ENCODE results near the gene RBMX.
"Not testable (repeated sequence)": the region's sequence is repeated elsewhere in the genome, so short reads cannot be mapped to it uniquely, and the experiment has no call there.

The RBMX gene

DNA sequence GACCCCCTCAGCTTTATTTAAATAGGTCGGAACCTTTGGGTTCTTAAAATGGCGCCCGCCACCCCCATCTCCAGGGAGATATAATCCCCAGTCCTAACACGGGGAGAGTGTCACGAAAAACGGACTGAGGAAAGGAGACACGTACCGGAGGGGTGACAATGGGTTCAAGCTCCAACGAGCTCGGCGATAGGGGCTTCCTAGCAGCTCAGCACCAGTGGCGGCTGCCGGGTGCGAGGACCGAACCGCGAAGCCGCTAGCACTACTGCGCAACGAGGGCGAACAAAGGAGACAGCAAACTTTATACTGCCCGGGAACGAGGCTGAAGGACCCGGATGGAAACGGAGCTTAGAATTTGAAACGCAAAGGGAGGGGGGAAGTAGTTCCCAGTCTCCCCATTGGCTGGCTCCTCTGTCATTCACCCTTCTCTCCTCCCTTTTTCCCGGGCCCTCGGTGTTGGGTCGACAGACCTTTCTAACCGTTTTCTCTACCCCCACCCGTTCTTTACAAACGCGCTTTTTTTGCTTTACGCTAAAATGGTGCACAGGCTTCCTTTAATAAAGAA is at the start of gene RBMX:
Gene RBMX, minus strand, starts transcription at position 274 of the 562 bp plus-strand sequence. CDS start 1,298 bp downstream, outside the sequence.
- DNase-seq = no peak

DNA sequence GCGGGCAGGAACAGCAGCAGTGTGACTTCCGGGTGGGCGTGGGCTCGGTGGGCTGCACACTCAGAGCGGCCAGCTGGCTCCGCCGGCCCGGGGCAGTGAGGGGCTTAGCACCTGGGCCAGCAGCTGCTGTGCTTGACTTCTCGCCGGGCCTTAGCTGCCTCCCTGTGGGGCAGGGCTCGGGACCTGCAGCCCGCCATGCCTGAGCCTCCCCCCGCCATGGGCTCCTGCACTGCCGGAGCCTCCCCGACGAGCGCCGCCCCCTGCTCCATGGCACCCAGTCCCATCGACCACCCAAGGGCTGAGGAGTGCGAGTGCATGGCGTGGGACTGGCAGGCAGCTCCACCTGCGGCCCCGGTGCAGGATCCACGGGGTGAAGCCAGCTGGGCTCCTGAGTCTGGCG is 40.9 kb upstream of the RBMX start:
- DNase-seq = not testable (repeated sequence)

DNA sequence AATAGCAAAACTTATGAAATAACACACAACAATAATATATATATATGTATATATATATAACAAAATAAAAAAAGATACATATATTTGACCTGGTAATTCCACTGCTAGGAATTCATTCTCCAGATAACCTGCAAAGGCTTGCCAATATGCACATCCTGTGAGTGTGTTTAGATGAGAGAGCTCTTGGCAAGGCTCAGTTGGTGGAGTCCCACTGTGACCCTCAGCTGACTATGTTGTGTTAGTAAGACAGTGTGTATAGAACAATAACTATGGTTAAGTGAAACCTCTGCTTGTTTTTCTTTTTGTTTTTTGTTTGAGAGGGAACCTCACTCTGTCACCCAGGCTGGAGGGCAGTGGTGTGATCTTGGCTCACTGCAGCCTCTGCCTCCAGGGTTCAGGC is 39.5 kb upstream of the RBMX start:
- no peak for DNase-seq

DNA sequence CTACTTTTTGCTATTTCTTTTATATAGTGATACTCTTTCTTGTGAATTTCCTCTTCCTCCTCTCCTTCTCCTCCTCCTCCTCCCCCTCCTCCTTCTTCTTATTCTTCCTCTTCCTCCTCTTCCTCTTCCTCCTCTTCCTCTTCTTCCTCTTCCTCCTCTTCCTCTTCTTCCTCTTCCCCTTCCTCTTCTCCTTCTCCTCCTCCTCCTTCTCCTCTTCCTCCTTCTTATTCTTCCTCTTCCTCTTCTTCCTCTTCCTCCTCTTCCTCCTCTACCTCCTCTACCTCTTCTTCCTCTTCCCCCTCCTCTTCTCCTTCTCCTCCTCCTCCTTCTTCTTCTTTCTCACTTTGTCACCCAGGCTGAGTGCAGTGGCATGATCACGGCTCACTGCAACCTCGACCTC is 36.3 kb upstream of the RBMX start:
- DNase-seq = no peak

DNA sequence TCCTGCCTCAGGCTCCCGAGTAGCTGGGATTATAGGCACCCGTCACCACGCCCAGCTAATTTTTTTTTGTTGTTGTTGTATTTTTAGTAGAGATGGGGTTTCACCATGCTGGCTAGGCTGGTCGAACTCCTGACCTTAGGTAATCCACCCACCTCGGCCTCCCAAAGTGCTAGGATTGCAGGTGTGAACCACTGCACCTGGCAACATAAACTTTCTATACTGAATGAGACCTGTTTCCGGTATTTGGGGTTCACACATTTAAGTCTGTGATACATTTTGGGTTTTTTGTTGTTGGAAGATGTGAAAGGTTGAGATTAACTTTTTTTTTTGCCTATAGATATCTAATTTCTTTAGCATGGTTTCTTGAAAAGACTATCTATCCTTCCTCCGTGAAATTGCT is 31.1 kb upstream of the RBMX start:
- DNase-seq = not testable (repeated sequence)

DNA sequence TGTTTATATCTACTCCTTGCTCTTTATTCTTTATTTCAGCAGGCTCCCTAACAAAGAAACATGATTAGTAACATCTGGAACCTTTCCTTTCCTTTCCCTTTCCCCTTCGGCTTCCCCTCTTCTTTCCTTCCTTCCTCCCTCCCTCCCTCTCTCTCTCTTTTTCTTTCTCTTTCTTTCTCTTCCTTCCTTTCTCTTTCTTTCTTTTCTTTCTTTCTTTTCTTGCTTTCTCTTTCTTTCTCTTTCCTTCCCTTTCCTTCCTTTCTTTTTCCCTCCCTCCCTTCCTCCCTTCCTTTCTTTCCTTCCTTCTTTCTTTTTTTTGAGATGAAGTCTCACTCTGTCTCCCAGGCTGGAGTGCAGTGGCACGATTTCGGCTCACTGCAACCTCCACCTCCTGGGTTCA is 30.7 kb upstream of the RBMX start:
- no peak for DNase-seq

DNA sequence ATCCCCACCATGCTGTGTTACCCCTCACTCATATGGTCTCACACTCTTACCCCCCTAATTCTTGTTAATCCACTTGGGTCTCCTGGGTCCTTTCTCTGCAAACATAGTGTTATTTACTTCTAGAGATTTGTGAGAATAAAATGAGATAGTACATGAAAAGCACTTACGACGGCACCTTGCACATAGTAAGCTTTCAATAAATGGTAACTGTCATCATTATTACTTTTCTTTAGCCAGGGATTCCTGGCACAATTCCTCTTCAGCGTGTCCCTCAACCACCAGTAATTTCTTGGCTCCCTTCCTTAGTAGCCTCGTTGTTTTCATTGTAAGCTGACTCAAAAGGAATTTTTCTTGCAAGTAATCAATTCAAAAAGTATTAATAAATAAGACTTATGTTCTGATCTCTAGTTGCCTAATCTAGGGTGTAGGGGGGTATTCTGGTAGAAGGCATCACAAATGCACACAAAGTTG is 30.1 kb upstream of the RBMX start:
- DNase-seq = no peak

DNA sequence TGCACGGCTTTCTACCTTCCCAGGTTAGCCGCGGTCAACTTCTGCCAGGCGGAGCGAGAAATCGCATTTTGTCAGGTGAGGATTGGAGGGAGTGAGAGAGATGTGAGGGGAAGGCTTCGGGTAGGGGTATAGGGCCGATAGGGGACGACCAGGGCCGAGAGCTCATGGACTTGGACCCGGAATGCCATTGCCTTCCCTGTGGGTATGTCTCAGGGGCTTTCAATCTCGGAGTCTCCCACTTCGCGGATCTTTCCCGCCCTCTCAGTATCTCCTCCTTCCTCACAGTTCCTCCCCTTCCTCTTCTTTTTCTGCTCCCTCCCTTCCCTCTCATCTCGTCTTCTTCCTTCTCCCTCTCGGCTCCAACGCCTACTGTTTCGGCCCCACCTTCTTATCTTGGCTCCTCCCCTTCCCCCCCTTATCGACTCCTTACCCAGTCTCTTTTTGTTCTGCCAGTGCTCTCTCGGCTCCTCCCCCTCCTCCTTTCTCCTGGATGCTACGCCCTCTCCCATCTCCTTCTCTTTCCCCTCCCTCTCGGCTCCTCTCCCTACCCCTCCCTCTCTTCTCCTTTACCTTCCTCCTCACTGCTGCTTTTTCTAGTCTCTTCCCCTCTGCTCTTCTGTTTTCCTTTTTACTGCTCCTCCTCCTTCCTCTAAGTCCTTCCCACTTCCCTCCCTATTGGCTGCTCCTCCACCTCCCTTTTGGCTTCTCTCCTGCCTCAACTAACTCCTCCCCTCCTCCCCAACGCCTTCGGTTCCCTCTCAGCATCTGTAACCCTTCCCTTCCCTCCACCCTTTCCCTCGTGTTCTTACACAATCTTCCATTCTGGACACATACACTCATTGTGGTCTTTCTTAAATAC is 29.4 kb upstream of the RBMX start:
- no peak for DNase-seq

DNA sequence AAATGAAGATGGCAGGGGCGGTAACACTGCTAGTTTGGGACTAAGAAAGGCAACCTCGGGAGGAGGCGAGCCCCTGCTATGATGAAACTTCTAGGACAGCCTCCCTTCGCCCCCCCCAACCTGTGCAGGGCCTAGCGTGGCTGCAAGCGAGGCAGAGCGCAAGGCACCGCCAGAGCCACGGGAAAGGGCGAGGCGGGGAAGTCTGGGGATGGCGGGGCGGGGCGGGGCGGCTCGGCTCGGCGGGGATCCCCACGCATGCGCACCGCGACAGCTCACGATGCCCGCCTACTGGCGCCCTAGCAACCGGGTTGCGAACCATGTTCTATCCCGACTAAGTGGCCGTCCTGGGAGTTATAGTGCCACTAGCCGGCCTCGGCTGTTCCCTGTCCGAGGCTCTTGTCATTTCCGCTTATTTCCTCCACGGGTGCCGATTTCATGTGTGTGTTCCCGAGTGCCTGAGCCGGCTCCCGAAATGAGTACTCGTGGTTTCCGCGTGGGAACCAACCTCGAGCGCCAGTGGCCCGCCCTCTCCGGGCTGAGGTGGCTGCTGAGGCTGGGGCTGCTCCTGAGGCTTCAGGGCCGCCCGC is 28.7 kb upstream of the RBMX start:
- DNase-seq = no peak

DNA sequence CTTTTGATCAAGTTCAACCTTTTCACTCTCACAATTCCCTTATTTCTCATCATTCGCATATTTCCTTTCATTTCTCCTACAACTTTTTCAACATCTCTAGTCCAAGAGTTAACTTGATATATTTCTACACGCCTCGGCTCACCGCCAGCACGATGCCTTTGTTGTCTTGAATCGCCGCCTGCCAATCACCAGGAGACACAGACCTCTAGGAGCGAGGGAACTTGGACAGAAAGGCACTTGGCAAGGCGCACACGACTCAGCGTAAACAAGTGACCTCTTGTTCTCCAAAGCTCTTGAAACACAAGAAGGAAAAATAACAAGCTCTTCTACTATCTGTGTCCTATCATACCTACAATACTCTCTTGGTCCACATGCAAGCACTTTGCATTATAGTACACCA is 27.1 kb upstream of the RBMX start:
- no peak for DNase-seq

DNA sequence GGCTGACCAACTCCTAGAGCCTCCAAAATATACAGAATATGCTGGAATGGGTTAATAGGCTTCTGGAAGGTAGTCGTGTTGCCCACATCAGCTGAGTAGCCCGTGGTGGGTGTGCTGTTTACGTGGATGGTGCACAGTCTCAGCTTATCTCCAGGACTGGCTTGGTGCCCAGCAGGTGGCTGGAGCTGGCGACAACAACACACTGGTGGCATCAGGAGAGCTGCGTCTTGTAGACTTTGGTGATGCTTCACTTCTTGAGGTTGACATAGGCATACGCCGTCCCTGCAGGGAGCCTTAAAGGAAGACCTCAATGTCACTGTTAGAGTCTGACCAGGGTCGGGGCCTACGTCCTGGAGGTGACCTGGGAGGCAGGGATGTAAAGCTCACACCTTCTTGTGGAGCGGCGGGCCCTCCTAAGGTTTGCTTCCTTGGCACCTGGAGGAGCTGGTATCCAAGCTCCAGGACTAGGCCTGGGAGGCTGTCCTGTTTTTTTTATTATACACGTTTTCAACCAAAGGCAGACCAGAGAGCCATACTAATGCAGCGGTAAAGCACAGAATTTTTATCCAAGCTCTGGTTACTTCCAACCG is 26.5 kb upstream of the RBMX start:
- no peak for DNase-seq

DNA sequence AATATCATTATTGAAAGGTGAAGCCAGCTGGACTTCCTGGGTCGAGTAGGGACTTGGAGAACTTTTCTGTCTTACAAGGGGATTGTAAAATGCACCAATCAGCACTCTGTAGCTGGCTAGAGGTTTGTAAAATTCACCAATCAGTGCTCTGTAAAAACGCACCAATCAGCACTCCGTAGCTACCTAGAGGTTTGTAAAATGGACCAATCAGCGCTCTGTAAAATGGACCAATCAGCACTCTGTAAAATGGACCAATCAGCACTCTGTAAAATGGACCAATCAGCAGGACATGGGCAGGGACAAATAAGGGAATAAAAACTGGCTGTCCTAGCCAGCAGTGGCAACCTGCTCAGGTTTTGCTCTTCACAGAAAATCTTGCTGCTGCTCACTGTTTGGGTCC is 23.5 kb upstream of the RBMX start:
- DNase-seq = not testable (repeated sequence)

DNA sequence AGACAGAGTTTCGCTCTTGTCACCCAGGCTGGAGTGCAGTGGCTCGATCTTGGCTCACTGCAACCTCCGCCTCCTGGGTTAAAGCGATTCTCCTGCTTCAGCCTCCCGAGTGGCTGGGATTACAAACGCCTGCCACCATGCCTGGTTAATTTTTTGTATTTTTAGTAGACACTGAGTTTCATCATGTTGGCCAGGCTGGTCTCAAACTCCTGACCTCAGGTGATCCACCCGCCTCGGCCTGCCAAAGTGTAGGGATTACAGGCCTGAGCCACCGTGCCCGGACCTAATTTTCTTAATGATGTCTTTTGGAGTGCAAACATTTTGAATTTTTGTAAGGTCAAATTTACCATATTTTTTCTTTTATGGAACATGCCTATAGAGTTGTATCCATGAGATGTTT is 19.5 kb upstream of the RBMX start:
- DNase-seq = not testable (repeated sequence)

DNA sequence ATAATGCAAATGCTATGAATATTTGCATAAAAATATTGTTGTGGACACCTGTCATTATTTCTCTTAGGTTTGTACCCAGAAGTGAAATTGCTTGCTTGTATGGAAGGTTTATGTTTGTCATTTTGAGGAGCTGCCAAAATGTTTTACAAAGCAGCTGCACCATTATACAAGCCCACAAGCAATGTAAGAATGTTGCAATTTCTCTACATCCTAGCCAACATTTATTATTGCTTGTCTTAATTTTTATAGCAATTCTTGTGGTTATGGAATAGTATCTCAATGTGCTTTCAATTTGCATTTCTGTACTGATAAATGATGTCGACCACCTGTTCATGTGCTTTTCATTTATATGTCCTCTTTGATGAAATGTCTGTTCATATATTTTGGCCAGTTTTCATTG is 18.7 kb upstream of the RBMX start:
- no peak for DNase-seq

DNA sequence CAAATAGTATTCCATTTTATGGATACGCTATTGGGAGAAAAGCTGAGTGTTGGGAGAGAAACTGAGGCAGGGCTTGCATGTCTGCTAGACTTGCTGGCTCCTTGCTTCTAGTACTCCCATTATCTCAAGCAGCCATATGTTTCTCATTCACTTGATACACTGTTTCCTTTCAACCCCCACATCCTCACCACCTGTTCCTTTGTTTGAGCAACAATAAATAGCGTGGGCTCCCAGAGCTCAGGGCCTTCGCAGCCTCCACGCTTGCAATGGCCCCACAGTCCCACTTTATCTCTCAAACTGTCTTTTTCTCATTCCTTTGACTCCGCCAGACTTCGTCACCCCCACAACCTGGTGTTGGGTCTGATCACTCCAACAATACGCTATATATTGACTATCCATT is 18.2 kb upstream of the RBMX start:
- DNase-seq = not testable (repeated sequence)

DNA sequence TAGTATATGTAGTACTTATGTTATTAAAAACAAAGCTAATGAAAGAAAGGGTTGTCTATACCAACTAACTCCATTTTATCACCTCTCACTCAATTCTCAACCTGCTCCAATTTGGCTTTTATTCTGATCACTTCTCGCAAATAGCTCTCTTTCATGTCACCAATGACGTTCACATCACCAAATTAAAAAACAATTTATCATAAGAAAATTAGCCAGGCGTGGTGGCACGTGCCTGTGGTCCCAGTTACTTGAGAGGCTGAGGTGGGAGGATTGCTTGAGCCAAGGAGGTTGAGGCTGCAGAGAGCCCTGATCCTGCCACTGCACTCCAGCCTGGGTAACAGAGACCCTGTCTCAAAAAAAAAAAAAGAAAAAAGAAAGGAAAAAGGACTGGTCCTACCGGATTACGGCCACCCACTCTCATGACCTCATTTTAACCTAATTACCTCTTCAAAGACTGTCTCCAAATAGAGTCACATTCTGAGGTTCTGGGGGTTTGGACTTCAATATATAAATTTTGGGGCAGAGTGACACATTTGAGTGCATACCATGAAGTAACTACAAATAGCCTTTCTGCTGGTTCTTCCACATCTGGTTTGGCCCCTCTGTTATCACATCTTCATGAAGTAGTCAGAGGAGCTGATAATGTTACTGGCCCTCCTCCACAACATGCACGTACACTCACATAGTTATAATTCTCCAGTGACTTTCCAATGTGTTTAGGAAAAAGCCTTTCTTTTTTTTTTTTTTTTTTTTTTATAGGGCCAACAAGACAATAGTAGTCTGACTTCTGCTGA is 15.8 kb upstream of the RBMX start:
- no peak for DNase-seq

DNA sequence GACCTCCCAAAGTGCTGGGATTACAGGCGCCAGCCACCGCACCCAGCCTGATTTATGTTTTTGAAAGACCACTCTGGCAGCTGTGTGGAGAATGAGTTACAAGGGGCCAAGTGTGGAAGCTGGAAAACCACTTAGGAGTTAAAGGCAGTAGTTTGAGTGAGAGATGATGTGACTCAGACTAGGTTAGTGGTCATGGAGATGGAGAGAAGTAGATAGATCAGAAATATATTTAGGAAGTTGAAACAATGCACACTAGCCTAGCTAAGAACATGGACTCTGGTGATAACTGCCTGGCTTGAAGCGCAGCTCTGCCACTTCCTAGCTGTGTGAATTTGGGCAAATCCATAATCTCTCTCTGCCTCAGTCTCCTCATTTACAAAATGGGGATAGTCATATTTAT is 11.9 kb upstream of the RBMX start:
- no peak for DNase-seq

DNA sequence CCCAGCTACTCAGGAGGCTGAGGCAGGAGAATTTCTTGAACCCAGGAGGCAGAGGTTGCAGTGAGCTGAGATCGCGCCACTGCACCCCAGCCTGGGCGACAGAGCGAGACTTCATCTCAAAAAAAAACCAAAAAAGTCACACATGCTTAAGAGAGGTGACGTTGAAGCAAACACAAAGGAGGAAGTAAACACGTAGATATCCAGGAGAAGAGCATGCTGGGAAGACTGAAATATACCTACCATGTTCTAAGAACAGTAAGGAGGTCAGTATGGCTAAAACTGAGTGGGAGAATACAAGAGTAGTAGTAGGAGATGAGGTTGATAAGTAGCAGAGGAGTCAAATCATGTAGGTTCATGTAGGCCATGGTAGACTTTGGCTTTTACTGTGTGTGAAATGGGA is 10.1 kb upstream of the RBMX start:
- not testable (repeated sequence) for DNase-seq

DNA sequence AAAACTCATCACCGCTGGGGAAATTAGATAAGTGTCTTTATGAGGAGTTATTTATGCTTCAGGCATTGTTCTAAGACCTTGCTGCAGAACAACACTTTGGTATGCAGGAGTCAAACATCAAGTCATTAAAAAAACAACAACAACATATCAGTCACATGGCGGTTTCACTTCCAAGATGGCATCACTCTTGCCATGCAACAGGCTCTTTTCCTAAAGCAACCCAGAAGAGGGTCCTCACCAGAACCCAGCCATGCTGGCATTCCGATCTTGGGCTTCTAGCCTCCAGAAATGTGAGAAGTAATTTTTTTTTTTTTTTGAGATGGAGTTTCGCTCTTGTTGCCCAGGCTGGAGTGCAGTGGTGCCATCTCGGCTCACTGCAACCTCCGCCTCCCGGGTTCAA is 8.7 kb upstream of the RBMX start:
- DNase-seq = no peak

DNA sequence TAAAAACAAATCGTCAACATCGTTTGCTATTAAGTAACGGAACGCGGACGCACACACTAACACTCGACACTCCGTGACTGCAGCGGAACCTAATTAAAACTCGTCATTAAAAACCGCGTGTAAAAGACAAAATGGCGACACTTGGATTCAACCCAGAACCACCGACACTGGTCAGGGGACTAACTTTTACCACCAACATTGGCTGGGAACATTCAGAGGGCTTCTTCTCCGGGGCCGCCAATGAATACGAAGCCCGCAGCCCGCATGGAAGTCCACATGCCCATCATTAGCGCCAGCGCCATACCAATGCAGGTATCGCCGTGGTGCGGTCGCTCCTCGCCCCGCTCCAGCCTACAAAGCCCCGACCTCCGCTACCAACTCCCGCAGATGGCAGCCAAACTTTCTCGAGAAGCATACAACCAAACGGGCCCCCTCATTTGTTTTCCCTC is 498 bp downstream of the RBMX start:
- DNase-seq = no peak

DNA sequence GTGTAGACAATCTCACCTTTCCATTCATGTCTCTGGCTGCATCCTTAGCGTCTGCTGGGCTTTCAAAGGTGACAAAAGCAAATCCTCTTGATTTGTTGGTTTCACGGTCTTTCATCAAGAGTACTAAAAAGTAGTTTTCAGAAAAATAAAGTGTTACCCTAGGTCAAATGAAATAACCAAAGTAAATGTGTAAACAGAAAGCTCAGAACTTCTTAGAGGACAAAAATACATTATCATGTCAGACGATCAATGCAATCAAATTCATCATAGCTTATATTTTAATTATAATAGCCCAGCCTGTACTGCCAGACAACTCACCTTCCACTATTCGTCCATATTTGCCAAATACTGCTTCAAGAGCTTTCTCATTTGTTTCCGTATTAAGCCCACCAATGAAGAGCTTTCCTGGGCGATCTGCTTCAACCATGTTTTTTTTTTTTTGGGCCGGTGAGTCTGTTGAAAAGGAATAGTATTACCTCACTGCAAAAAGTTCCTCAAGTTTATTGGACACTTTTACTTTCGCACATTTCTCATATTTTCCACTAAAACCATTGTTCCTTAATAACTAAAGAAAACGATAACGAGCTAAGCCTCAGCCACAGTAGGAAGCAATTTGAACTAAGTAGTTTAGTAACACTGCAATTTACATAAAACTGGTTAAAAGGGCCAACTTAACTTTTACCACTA is 1.4 kb downstream of the RBMX start:
- no peak for DNase-seq

DNA sequence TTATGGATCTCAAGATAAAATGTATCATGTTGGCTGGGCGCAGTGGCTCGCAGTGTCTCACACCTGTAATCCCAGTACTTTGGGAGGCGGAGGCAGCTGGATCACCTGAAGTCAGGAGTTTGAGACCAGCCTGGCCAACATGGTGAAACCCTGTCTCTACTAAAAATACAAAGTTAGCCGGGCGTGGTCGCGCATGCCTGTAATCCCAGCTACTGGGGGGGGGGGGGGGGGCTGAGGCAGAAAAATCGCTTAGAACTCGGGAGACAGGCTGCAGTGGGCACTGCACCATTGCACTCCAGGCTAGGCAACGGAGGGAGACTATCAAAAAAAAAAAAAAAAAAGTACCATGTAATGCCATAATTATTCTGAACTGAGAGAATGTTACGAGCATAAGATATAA is 2.1 kb downstream of the RBMX start:
- DNase-seq = no peak
